GM12878 (cell line): Measurements from ENCODE around the gene CYB5D1. TPM values are rescaled to one million over a fixed set of nuclear protein-coding genes. Genes with fewer than 3 reads are reported as not detected.
A peak's percentile ranks its signal among the peaks of the same experiment; 100 is the strongest.

Experiments used
- ATAC-seq: fragments of 200-7000 bp; cut with Tn5 transposase; 3 replicates; pipeline ENCODE4 v1.9.1; 2020; ENCODE audit warnings: mild to moderate bottlenecking, moderate library complexity
- BruUV-seq: library from RNA; stranded (reverse); fragments of 400-500 nt; replicated peaks from 2 replicates; lab custom pipeline; 2021; lab: Mats Ljungman, UMichigan
- CTCF ChIA-PET: fragments of 300-600 bp; sonication (Branson Sonifier 250); formaldehyde crosslinking; extraction: SDS; loops from one replicate; lab custom pipeline; 2021; ENCODE audit warnings: inconsistent platforms; lab: Yijun Ruan, JAX
- POLR2A ChIA-PET: fragments of 350-600 bp; formaldehyde crosslinking; extraction: SDS; loops from one replicate; lab custom pipeline; 2021; ENCODE audit warnings: inconsistent platforms; lab: Charles Lee
- RAD21 ChIA-PET: fragments of 300-600 bp; sonication (Branson Sonifier 250); formaldehyde crosslinking; loops from one replicate; lab custom pipeline; 2023; ENCODE audit warnings: antibody characterized with exemption; ENCODE audit not compliant: unreplicated experiment; lab: Charles Lee
- SMC1A ChIA-PET: fragments of 300-600 bp; sonication (Branson Sonifier 250); formaldehyde crosslinking; loops from one replicate; lab custom pipeline; 2023; ENCODE audit not compliant: unreplicated experiment, uncharacterized antibody; lab: Charles Lee
- DNase-seq: peaks from one replicate; pipeline ENCODE4 v3.0.0-alpha.2; 2011; ENCODE audit warnings: low read depth, low spot score
- FAIRE-seq: peaks from 3 replicates; lab custom pipeline; 2011; peaks lifted over from hg19 to GRCh38; lab: Jason Lieb, UNC
- H2AFZ ChIP-seq: 2 replicates; pipeline ENCODE4 v1.6.0; 2011; ENCODE audit warnings: low read depth, low read length, control low read depth; ENCODE audit not compliant: control insufficient read depth
- H3K27ac ChIP-seq: 2 replicates; pipeline ENCODE4 v1.5.1; 2011; ENCODE audit warnings: control low read depth; ENCODE audit not compliant: control insufficient read depth, insufficient read depth
- H3K27me3 ChIP-seq, 2 experiments: replicated peaks in 1 of 2; 2 replicates each; pipeline versions ENCODE4 v1.6.0 to v1.6.1; 2011; ENCODE audit warnings: low read length in 1 of 2; ENCODE audit not compliant: control insufficient read depth in 2 of 2, insufficient read depth in 2 of 2
- H3K36me3 ChIP-seq, 2 experiments: 2 replicates each; pipeline ENCODE4 v1.5.1; 2011; ENCODE audit warnings: low read length in 1 of 2; ENCODE audit not compliant: control insufficient read depth in 2 of 2, insufficient read depth in 2 of 2
- H3K4me1 ChIP-seq: 2 replicates; pipeline ENCODE4 v1.6.1; 2011; ENCODE audit warnings: mild to moderate bottlenecking, low read length, moderate library complexity, mixed read lengths; ENCODE audit not compliant: control insufficient read depth, insufficient read depth
- H3K4me2 ChIP-seq: 2 replicates; pipeline ENCODE4 v1.6.0; 2011; ENCODE audit warnings: control low read depth; ENCODE audit not compliant: control insufficient read depth, insufficient read depth
- H3K4me3 ChIP-seq: fragments of 200-600 bp; sonication (generic); 2 replicates; pipeline ENCODE4 v1.5.1; 2016
- H3K79me2 ChIP-seq: 2 replicates; pipeline ENCODE4 v1.6.0; 2011; ENCODE audit warnings: low read length; ENCODE audit not compliant: control insufficient read depth, insufficient read depth
- H3K9ac ChIP-seq: 2 replicates; pipeline ENCODE4 v1.8.0; 2011; ENCODE audit warnings: low read length, control low read depth, mixed read lengths; ENCODE audit not compliant: control insufficient read depth, insufficient read depth
- H3K9me3 ChIP-seq: replicated peaks from 3 replicates; pipeline ENCODE4 v1.5.1; 2011; ENCODE audit warnings: mild to moderate bottlenecking, low read length; ENCODE audit not compliant: control insufficient read depth, insufficient read depth
- H4K20me1 ChIP-seq: 2 replicates; pipeline ENCODE4 v1.6.0; 2011; ENCODE audit not compliant: control insufficient read depth, insufficient read depth
- CHD1 ChIP-seq: IDR thresholded peaks from 2 replicates; pipeline ENCODE4 v1.6.1; 2012; ENCODE audit warnings: low read depth, low read length, improper control_type of control experiment
- IRF4 ChIP-seq: IDR thresholded peaks from 2 replicates; pipeline ENCODE4 v1.6.1; 2011; ENCODE audit warnings: low read depth, low read length
- KDM1A ChIP-seq: fragments of 200-600 bp; sonication (generic); IDR thresholded peaks from 2 replicates; pipeline ENCODE4 v1.6.1; 2016; ENCODE audit warnings: borderline replicate concordance
- KLF5 ChIP-seq: fragments of 450-650 bp; IDR thresholded peaks from 2 replicates; pipeline ENCODE4 v1.6.1; 2014; ENCODE audit warnings: mild to moderate bottlenecking; ENCODE audit not compliant: partially characterized antibody
- LARP7 ChIP-seq: fragments of 450-650 bp; IDR thresholded peaks from 2 replicates; pipeline ENCODE4 v1.6.1; 2017; ENCODE audit warnings: mild to moderate bottlenecking
- MYC ChIP-seq: IDR thresholded peaks from 2 replicates; pipeline ENCODE4 v1.6.1; 2011; ENCODE audit warnings: mild to moderate bottlenecking, low read length, moderate library complexity, inconsistent platforms; ENCODE audit not compliant: insufficient read depth, insufficient replicate concordance, insufficient read length, severe bottlenecking
- PML ChIP-seq: IDR thresholded peaks from 2 replicates; pipeline ENCODE4 v1.6.1; 2012; ENCODE audit warnings: low read length, inconsistent platforms
- RAD21 ChIP-seq: IDR thresholded peaks from 2 replicates; pipeline ENCODE4 v1.6.1; 2011; ENCODE audit warnings: mild to moderate bottlenecking, low read depth, low read length, moderate library complexity; ENCODE audit not compliant: insufficient read depth
- SRF ChIP-seq, 2 experiments: IDR thresholded peaks; 2 replicates each; pipeline ENCODE4 v1.6.1; 2011; ENCODE audit warnings: low read depth in 2 of 2, low read length in 2 of 2, mild to moderate bottlenecking in 1 of 2, moderate library complexity in 1 of 2
- SUZ12 ChIP-seq: fragments of 200-600 bp; sonication (generic); IDR thresholded peaks from one replicate; pipeline ENCODE4 v1.6.1; 2018; ENCODE audit warnings: antibody characterized with exemption, mild to moderate bottlenecking; ENCODE audit not compliant: unreplicated experiment
- ZNF207 ChIP-seq: fragments of 450-650 bp; IDR thresholded peaks from 2 replicates; pipeline ENCODE4 v1.6.1; 2014; ENCODE audit warnings: antibody characterized with exemption, mild to moderate bottlenecking, borderline replicate concordance
- WGBS: methylation state at CpG from one replicate; pipeline ENCODE4 v1.1.6; 2016; ENCODE audit warnings: low lambda C conversion rate; ENCODE audit not compliant: insufficient replicate concordance, insufficient coverage; ENCODE audit errors: missing lambda C conversion rate; 5-methylcytosine and 5-hydroxymethylcytosine counted together
- in situ Hi-C: fragments of 300-500 bp; cut with MboI; formaldehyde crosslinking; loops from 9 replicates; pipeline ENCODE4 v1.14.3; 2018; ENCODE audit warnings: mixed read lengths
- intact Hi-C: fragments of 100-400 bp; cut with micrococcal nuclease; formaldehyde crosslinking; loops from one replicate; pipeline ENCODE4 v1.14.2; 2022; ENCODE audit not compliant: unreplicated experiment
- polyA plus RNA-seq, 11 experiments: library from polyadenylated mRNA; depleted of rRNA in 4 of 11; unstranded in 6 of 11; stranded (reverse) in 5 of 11; fragments of >200 nt; fragmentation: Nextera tagmentation in 4 of 11; fragmentation: Illumina TruSeq in 1 of 11; extraction: Ambion mirVana in 4 of 11; extraction: Trizol in 1 of 11; gene quantifications; 1 replicate in 1 of 11; 2 replicates in 10 of 11; pipeline versions ENCODE4 v1.2.1 to v1.2.3, GENCODE V29; 2011 to 2016; ENCODE audit warnings: inconsistent platforms in 2 of 11, missing spikeins in 2 of 11, low read depth in 1 of 11
- total RNA-seq, 4 experiments: library from RNA; depleted of rRNA in 3 of 4; stranded (reverse); fragments of >200 nt in 3 of 4; fragmentation: Illumina TruSeq in 1 of 4; extraction: Trizol in 1 of 4; gene quantifications; 2 replicates each; pipeline versions ENCODE4 v1.2.1 to v1.2.3, GENCODE V29; 2013 to 2021
- TF ChIP-seq, protein P1 (sequence below): fragments of 450-650 bp; IDR thresholded peaks from 2 replicates; pipeline ENCODE4 v1.6.1; 2017; ENCODE audit warnings: mild to moderate bottlenecking
- TF ChIP-seq, protein P2 (sequence below): fragments of 450-650 bp; conservative IDR thresholded peaks from 2 replicates; pipeline ENCODE4 v1.6.1; 2017; ENCODE audit warnings: mild to moderate bottlenecking, moderate library complexity
- TF ChIP-seq, protein P3 (sequence below): fragments of 450-650 bp; IDR thresholded peaks from 2 replicates; pipeline ENCODE4 v1.6.1; 2016; ENCODE audit warnings: mild to moderate bottlenecking
- TF ChIP-seq, protein P4 (sequence below): IDR thresholded peaks from 2 replicates; pipeline ENCODE4 v1.6.1; 2012; ENCODE audit warnings: low read depth, low read length, improper control_type of control experiment

CYB5D1 gene
- total and polyA plus RNA-seq, 10 of the 15 experiments (the other 5 are each of a cell fraction or from before 2014, with no cell fraction given): 1.6 to 8.7 (median 6.4) TPM

DNA sequence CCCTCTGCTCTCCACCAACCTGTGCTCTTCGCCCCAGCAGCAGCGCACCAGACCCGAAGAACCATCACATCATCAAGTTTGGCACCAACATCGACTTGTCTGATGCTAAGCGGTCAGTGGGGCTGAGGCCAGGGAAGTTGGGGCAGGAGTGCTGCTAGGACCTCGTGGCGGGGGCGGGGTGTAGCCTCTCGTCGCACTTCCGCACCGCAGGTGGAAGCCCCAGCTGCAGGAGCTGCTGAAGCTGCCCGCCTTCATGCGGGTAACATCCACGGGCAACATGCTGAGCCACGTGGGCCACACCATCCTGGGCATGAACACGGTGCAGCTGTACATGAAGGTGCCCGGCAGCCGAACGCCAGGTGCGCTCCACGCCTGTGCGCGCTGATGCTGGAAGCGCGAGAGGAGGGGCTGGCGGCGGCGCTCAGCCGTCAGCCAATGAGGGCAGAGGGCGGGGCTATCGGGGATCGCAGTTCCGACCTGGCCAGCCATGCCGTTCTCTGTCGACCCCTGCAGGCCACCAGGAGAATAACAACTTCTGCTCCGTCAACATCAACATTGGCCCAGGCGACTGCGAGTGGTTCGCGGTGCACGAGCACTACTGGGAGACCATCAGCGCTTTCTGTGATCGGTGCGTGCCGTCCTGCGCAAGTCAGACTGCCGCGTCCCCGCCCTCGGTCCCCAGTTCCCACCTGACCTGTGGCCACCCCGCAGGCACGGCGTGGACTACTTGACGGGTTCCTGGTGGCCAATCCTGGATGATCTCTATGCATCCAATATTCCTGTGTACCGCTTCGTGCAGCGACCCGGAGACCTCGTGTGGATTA, 6.2 kb upstream of the CYB5D1 start:
- intact Hi-C loops (loop anchor here (1.0 kb wide), 2 partner anchors 16 to 29 kb away; no protein-coding TSS in a partner anchor), in situ Hi-C loops (no loop called here)
- peak; percentile 73 for DNase-seq
- H3K36me3 ChIP-seq: peaks cover 12 to 24% of the 10 kb centered on the region in 2 experiments; a peak in 3 of 4 replicates
- H3K4me1 ChIP-seq: peaks cover 26% of the 10 kb centered on the region
- 13% methylated on average over 60 of the region's 60 CpGs for whole genome bisulfite sequencing
- CTCF ChIA-PET: interaction anchor here (1.0 to 3.3 kb wide), 8 partner anchors 14 to 137 kb away, joined by 3 to 47 read pairs (median 9); partner anchors contain the start of gene KDM6B
- peak overlapping the region; percentile 79 for H2AFZ ChIP-seq
- ATAC-seq: peak; percentile 90
- SMC1A ChIA-PET: interaction anchor here (0.6 to 2.3 kb wide), 6 partner anchors 11 to 32 kb away, joined by 3 to 14 read pairs (median 6); partner anchors contain the start of gene KDM6B
- no peak overlapping the region for H3K27ac ChIP-seq
- FAIRE-seq: peak; percentile 95
- no peaks in the 10 kb centered on the region; the same call in 1 of the 2 replicates for H4K20me1 ChIP-seq
- POLR2A ChIA-PET: interaction anchor here (1.8 kb wide), 1 partner anchor 17 kb away, joined by 10 read pairs; no protein-coding TSS in a partner anchor
- H3K9ac ChIP-seq: no peak overlapping the region; the same call in 1 of the 2 replicates
- no TSS peak for BruUV-seq
- no peaks in the 10 kb centered on the region for H3K27me3 ChIP-seq
- H3K9me3 ChIP-seq: no peaks in the 10 kb centered on the region
- peak overlapping the region; percentile 70 for H3K4me2 ChIP-seq
- RAD21 ChIA-PET: interaction anchor here (0.9 to 2.1 kb wide), 6 partner anchors 10 to 108 kb away, joined by 3 to 27 read pairs (median 7); partner anchors contain the start of gene KDM6B
- H3K79me2 ChIP-seq: peaks cover 10% of the 10 kb centered on the region
- H3K4me3 ChIP-seq: peak overlapping the region; percentile 41; the same call in 1 of the 2 replicates
- no peak for TF ChIP-seq KLF5
- TF ChIP-seq, protein P1, sequence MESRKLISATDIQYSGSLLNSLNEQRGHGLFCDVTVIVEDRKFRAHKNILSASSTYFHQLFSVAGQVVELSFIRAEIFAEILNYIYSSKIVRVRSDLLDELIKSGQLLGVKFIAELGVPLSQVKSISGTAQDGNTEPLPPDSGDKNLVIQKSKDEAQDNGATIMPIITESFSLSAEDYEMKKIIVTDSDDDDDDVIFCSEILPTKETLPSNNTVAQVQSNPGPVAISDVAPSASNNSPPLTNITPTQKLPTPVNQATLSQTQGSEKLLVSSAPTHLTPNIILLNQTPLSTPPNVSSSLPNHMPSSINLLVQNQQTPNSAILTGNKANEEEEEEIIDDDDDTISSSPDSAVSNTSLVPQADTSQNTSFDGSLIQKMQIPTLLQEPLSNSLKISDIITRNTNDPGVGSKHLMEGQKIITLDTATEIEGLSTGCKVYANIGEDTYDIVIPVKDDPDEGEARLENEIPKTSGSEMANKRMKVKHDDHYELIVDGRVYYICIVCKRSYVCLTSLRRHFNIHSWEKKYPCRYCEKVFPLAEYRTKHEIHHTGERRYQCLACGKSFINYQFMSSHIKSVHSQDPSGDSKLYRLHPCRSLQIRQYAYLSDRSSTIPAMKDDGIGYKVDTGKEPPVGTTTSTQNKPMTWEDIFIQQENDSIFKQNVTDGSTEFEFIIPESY: peak; percentile 54; the same call in 1 of the 2 replicates
- TF ChIP-seq LARP7: no peak; the same call in 1 of the 2 replicates
- TF ChIP-seq, protein P2, sequence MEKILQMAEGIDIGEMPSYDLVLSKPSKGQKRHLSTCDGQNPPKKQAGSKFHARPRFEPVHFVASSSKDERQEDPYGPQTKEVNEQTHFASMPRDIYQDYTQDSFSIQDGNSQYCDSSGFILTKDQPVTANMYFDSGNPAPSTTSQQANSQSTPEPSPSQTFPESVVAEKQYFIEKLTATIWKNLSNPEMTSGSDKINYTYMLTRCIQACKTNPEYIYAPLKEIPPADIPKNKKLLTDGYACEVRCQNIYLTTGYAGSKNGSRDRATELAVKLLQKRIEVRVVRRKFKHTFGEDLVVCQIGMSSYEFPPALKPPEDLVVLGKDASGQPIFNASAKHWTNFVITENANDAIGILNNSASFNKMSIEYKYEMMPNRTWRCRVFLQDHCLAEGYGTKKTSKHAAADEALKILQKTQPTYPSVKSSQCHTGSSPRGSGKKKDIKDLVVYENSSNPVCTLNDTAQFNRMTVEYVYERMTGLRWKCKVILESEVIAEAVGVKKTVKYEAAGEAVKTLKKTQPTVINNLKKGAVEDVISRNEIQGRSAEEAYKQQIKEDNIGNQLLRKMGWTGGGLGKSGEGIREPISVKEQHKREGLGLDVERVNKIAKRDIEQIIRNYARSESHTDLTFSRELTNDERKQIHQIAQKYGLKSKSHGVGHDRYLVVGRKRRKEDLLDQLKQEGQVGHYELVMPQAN: peak; percentile 74; the same call in 1 of the 2 replicates
- TF ChIP-seq RAD21: peak; percentile 84
- no peak for TF ChIP-seq PML
- TF ChIP-seq ZNF207: no peak
- no peak for TF ChIP-seq SUZ12
- TF ChIP-seq, protein P3, sequence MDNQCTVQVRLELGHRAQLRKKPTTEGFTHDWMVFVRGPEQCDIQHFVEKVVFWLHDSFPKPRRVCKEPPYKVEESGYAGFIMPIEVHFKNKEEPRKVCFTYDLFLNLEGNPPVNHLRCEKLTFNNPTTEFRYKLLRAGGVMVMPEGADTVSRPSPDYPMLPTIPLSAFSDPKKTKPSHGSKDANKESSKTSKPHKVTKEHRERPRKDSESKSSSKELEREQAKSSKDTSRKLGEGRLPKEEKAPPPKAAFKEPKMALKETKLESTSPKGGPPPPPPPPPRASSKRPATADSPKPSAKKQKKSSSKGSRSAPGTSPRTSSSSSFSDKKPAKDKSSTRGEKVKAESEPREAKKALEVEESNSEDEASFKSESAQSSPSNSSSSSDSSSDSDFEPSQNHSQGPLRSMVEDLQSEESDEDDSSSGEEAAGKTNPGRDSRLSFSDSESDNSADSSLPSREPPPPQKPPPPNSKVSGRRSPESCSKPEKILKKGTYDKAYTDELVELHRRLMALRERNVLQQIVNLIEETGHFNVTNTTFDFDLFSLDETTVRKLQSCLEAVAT: peak; percentile 77
- TF ChIP-seq, protein P4, sequence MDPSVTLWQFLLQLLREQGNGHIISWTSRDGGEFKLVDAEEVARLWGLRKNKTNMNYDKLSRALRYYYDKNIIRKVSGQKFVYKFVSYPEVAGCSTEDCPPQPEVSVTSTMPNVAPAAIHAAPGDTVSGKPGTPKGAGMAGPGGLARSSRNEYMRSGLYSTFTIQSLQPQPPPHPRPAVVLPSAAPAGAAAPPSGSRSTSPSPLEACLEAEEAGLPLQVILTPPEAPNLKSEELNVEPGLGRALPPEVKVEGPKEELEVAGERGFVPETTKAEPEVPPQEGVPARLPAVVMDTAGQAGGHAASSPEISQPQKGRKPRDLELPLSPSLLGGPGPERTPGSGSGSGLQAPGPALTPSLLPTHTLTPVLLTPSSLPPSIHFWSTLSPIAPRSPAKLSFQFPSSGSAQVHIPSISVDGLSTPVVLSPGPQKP: peak; percentile 38; the same call in 1 of the 2 replicates
- TF ChIP-seq CHD1: no peak
- TF ChIP-seq KDM1A: no peak
- no peak for TF ChIP-seq IRF4
- no peak for TF ChIP-seq SRF (IDR thresholded peaks at IDR 0.05; ENCODE audit: low read depth in 2 of 2, low read length in 2 of 2)
- peak; percentile 62 for TF ChIP-seq MYC
